Common myeloid progenitor, CD34-positive (primary cell): ENCODE measurements around the gene PDE3B.

Experiments used
- CTCF ChIA-PET: fragments of 350-600 bp; sonication (Branson Sonifier 250); formaldehyde crosslinking; loops from one replicate; lab custom pipeline; 2021; ENCODE audit warnings: antibody characterized with exemption; lab: Charles Lee
- POLR2A ChIA-PET: fragments of 350-600 bp; sonication (Branson Sonifier 250); formaldehyde crosslinking; loops from one replicate; lab custom pipeline; 2021; ENCODE audit warnings: antibody characterized with exemption; lab: Charles Lee
- DNase-seq, 3 donors: peaks; one replicate each; pipeline versions ENCODE4 v3.0.0 to v3.0.0-alpha.2; 2013
- H3K27ac ChIP-seq, 2 experiments: 1 replicate in 1 of 2; 2 replicates in 1 of 2; pipeline ENCODE4 v1.7.0; 2013; ENCODE audit warnings: inconsistent platforms in 2 of 2, low read length in 2 of 2, mild to moderate bottlenecking in 2 of 2, low read depth in 1 of 2, moderate library complexity in 1 of 2; ENCODE audit not compliant: severe bottlenecking in 2 of 2, insufficient read depth in 1 of 2, poor library complexity in 1 of 2
- H3K27me3 ChIP-seq, 5 experiments: replicated peaks in 2 of 5; 1 replicate in 3 of 5; 2 replicates in 2 of 5; pipeline versions ENCODE4 v1.6.1 to v1.7.0; 2013; ENCODE audit warnings: low read length in 4 of 5, mild to moderate bottlenecking in 2 of 5, moderate library complexity in 2 of 5, inconsistent platforms in 1 of 5; ENCODE audit not compliant: insufficient read depth in 5 of 5, control insufficient read depth in 4 of 5
- H3K36me3 ChIP-seq, 4 experiments: 1 replicate in 2 of 4; 2 replicates in 2 of 4; pipeline versions ENCODE4 v1.6.1 to v1.7.0; 2013; ENCODE audit warnings: low read length in 3 of 4, control low read depth in 1 of 4, mild to moderate bottlenecking in 1 of 4; ENCODE audit not compliant: control insufficient read depth in 4 of 4, insufficient read depth in 4 of 4
- H3K4me1 ChIP-seq, 4 experiments: 1 replicate in 3 of 4; 2 replicates in 1 of 4; pipeline versions ENCODE4 v1.6.1 to v1.7.1; 2013; ENCODE audit warnings: low read length in 3 of 4, mild to moderate bottlenecking in 3 of 4, control low read depth in 1 of 4, inconsistent platforms in 1 of 4, moderate library complexity in 1 of 4; ENCODE audit not compliant: control insufficient read depth in 4 of 4, insufficient read depth in 4 of 4; ENCODE audit errors: control extremely low read depth in 1 of 4
- H3K4me3 ChIP-seq, 7 experiments: 1 replicate in 4 of 7; 2 replicates in 3 of 7; pipeline versions ENCODE4 v1.5.1 to v1.7.0; 2013; ENCODE audit warnings: mild to moderate bottlenecking in 7 of 7, low read length in 6 of 7, moderate library complexity in 6 of 7, inconsistent platforms in 2 of 7, low read depth in 2 of 7, control low read depth in 1 of 7; ENCODE audit not compliant: insufficient read depth in 4 of 7, control insufficient read depth in 1 of 7; ENCODE audit errors: extremely low read depth in 1 of 7
- H3K9me3 ChIP-seq, 5 experiments: 1 replicate in 4 of 5; 2 replicates in 1 of 5; pipeline versions ENCODE4 v1.6.1 to v1.7.1; 2013; ENCODE audit warnings: low read length in 4 of 5, mild to moderate bottlenecking in 2 of 5, inconsistent platforms in 1 of 5, low read depth in 1 of 5, moderate library complexity in 1 of 5; ENCODE audit not compliant: control insufficient read depth in 4 of 5, insufficient read depth in 2 of 5; ENCODE audit errors: control extremely low read depth in 1 of 5
- WGBS: methylation state at CpG from one replicate; pipeline ENCODE4 v1.1.5; 2013; ENCODE audit not compliant: insufficient coverage; 5-methylcytosine and 5-hydroxymethylcytosine counted together

The PDE3B gene

GRCh38 chr11:14898906-14899305, 255.3 kb downstream of the PDE3B start:
- POLR2A ChIA-PET = no interaction called here
- Histone ChIP-seq H3K9me3 (no peaks in the 10 kb centered on the region), H3K4me1 (peaks cover 0 to 12% (median 0%) of the 10 kb centered on the region in 4 experiments), H3K4me3 (no peak overlapping the region), H3K27ac (no peak overlapping the region), H3K27me3 (peaks cover 0 to 5% (median 0%) of the 10 kb centered on the region in 5 experiments), H3K36me3 (no peaks in the 10 kb centered on the region)
- no peak for DNase-seq
- CTCF ChIA-PET = interaction anchor here (1.8 kb wide), 1 partner anchor 9 kb away, joined by 15 read pairs; no protein-coding TSS in a partner anchor
- no CpG with 5 or more reads among the region's 2 CpGs for WGBS

GRCh38 chr11:14902650-14903350, 259.2 kb downstream of the PDE3B start:
- POLR2A ChIA-PET = no interaction called here
- no peak for DNase-seq
- Histone ChIP-seq H3K36me3 (no peaks in the 10 kb centered on the region), H3K9me3 (no peaks in the 10 kb centered on the region), H3K4me1 (peaks cover 4 to 21% (median 16%) of the 10 kb centered on the region in 4 experiments), H3K27ac (no peak overlapping the region), H3K4me3 (no peak overlapping the region), H3K27me3 (peaks cover 0 to 4% (median 2%) of the 10 kb centered on the region in 5 experiments)
- CTCF ChIA-PET = interaction anchor here (0.8 to 10.5 kb wide), 8 partner anchors 9 to 934 kb away, joined by 3 to 158 read pairs (median 4); partner anchors contain the start of gene CYP2R1
- 100% methylated on average over 1 of the region's 1 CpG for WGBS

GRCh38 chr11:14904745-14905103, 261.1 kb downstream of the PDE3B start:
- POLR2A ChIA-PET = no interaction called here
- H3K4me3 ChIP-seq = peak overlapping the region; percentile 34 to 86 (median 70)
- CTCF ChIA-PET = interaction anchor here (0.7 to 10.5 kb wide), 11 partner anchors 10 to 368 kb away, joined by 3 to 158 read pairs (median 3); partner anchors contain the start of gene CYP2R1

GRCh38 chr11:14905104-14906033, 261.8 kb downstream of the PDE3B start:
- Histone ChIP-seq H3K4me3 (peak overlapping the region; percentile 34 to 86 (median 70)), H3K4me1 (peaks cover 4 to 25% (median 16%) of the 10 kb centered on the region in 4 experiments), H3K9me3 (no peaks in the 10 kb centered on the region), H3K27ac (no peak overlapping the region), H3K36me3 (no peaks in the 10 kb centered on the region), H3K27me3 (peaks cover 0 to 8% (median 2%) of the 10 kb centered on the region in 5 experiments)
- DNase-seq = peak; percentile 65 to 89 (median 76)
- CTCF ChIA-PET = interaction anchor here (0.6 to 10.5 kb wide), 14 partner anchors 12 to 385 kb away, joined by 3 to 158 read pairs (median 7); partner anchors contain the start of genes CALCB, CYP2R1 and PSMA1
- WGBS = under 1% methylated on average over 45 of the region's 58 CpGs
- POLR2A ChIA-PET = no interaction called here

More at GRCh38 chr11:14904745-14905103, 261.1 kb downstream of the PDE3B start:
- Histone ChIP-seq H3K27me3 (peaks cover 0 to 8% (median 2%) of the 10 kb centered on the region in 5 experiments), H3K9me3 (no peaks in the 10 kb centered on the region), H3K4me1 (peaks cover 4 to 25% (median 16%) of the 10 kb centered on the region in 4 experiments), H3K36me3 (no peaks in the 10 kb centered on the region), H3K27ac (no peak overlapping the region)
- DNase-seq = peak; percentile 50 to 69 (median 62)
- WGBS = 5% methylated on average over 26 of the region's 26 CpGs

- ChIA-PET CTCF (interaction anchor here (0.6 to 10.5 kb wide), 28 partner anchors 8 to 1574 kb away, joined by 3 to 158 read pairs (median 10); partner anchors contain the start of genes CALCB, CYP2R1 and PSMA1), POLR2A (interaction anchor here (0.6 to 1.7 kb wide), 2 partner anchors 15 to 107 kb away, joined by 3 to 7 read pairs; partner anchors contain the start of gene CYP2R1)
- H3K9me3 ChIP-seq = no peaks in the 10 kb centered on the region
- DNase-seq = peak in 1 of 3 donors; percentile 2
- no peak overlapping the region for H3K4me3 ChIP-seq
- H3K36me3 ChIP-seq = no peaks in the 10 kb centered on the region
- H3K27me3 ChIP-seq = peaks cover 0 to 8% (median 2%) of the 10 kb centered on the region in 5 experiments
- no peak overlapping the region for H3K27ac ChIP-seq
- whole genome bisulfite sequencing = 86% methylated on average over 5 of the region's 5 CpGs
- H3K4me1 ChIP-seq = peaks cover 4 to 25% (median 16%) of the 10 kb centered on the region in 4 experiments
Measured at GRCh38 chr11:14906578-14906977, 263.0 kb downstream of the PDE3B start.

GRCh38 chr11:14906993-14907392, 263.4 kb downstream of the PDE3B start:
- peaks cover 4 to 25% (median 16%) of the 10 kb centered on the region in 4 experiments for H3K4me1 ChIP-seq
- H3K9me3 ChIP-seq = no peaks in the 10 kb centered on the region
- DNase-seq = no peak
- POLR2A ChIA-PET = interaction anchor here (1.7 kb wide), 1 partner anchor 15 kb away, joined by 7 read pairs; the partner anchor contains the start of gene CYP2R1
- CTCF ChIA-PET = interaction anchor here (0.6 to 10.5 kb wide), 32 partner anchors 8 to 1574 kb away, joined by 3 to 158 read pairs (median 8); partner anchors contain the start of genes CALCB, CYP2R1 and PSMA1
- WGBS = 100% methylated on average over 5 of the region's 6 CpGs
- H3K27me3 ChIP-seq = peaks cover 0 to 11% (median 2%) of the 10 kb centered on the region in 5 experiments
- H3K36me3 ChIP-seq = no peaks in the 10 kb centered on the region
- H3K4me3 ChIP-seq = no peak overlapping the region
- no peak overlapping the region for H3K27ac ChIP-seq
